Right lobe of liver (tissue), 4 donors: ENCODE data around the gene DCAF12L1.

ENCODE experiments used
- CTCF ChIP-seq, 4 donors: fragments of 200-600 bp in 3 of 4; fragments of 450-650 bp in 1 of 4; IDR thresholded peaks; one replicate each; pipeline versions ENCODE4 v1.5.1 to v1.8.0; 2016 to 2022; ENCODE audit warnings: antibody characterized with exemption in 4 of 4, mild to moderate bottlenecking in 2 of 4
- POLR2A ChIP-seq: fragments of 450-650 bp; IDR thresholded peaks from one replicate; pipeline ENCODE4 v1.6.1; 2017; ENCODE audit warnings: antibody characterized with exemption, mild to moderate bottlenecking
- donor health status: DM: no; HTN: no; CAD: no.
- donor health status: DM: no; HTN: no; CAD: no.
- donor health status: DM: no; HTN: yes; CAD: no.

- no peak for TF ChIP-seq CTCF (IDR thresholded peaks at IDR 0.05)
- TF ChIP-seq POLR2A, result no peak
These were observed 4.5 kb upstream of the DCAF12L1 start for GRCh38 chrX:126557151-126557550.
